Parathyroid adenoma (tissue), 2 donors: ENCODE results near the gene PRKCE.

Experiments used
- H2AFZ ChIP-seq: fragments of 300-600 bp; sonication (generic); one replicate; pipeline ENCODE4 v1.7.0; 2017; ENCODE audit warnings: antibody characterized with exemption, mild to moderate bottlenecking
- H3K27ac ChIP-seq: fragments of 300-600 bp; sonication (generic); one replicate; pipeline ENCODE4 v1.7.0; 2017
- H3K27me3 ChIP-seq: fragments of 300-600 bp; sonication (generic); one replicate; pipeline ENCODE4 v1.7.0; 2017; ENCODE audit warnings: low read length; ENCODE audit not compliant: control insufficient read depth, insufficient read depth
- H3K36me3 ChIP-seq: fragments of 300-600 bp; sonication (generic); one replicate; pipeline ENCODE4 v1.7.0; 2017; ENCODE audit warnings: low read length; ENCODE audit not compliant: control insufficient read depth, insufficient read depth
- H3K4me1 ChIP-seq: fragments of 300-600 bp; sonication (generic); one replicate; pipeline ENCODE4 v1.7.0; 2017; ENCODE audit warnings: control low read depth
- H3K4me2 ChIP-seq: fragments of 300-600 bp; sonication (generic); one replicate; pipeline ENCODE4 v1.7.0; 2017; ENCODE audit warnings: low read length
- H3K4me3 ChIP-seq: fragments of 300-600 bp; sonication (generic); one replicate; pipeline ENCODE4 v1.7.0; 2017; ENCODE audit warnings: low read depth, low read length
- H3K79me2 ChIP-seq: fragments of 300-600 bp; sonication (generic); one replicate; pipeline ENCODE4 v1.7.0; 2017; ENCODE audit warnings: control low read depth
- H3K9ac ChIP-seq: fragments of 300-600 bp; sonication (generic); one replicate; pipeline ENCODE4 v1.7.0; 2017; ENCODE audit warnings: mild to moderate bottlenecking
- H3K9me3 ChIP-seq: fragments of 300-600 bp; sonication (generic); one replicate; pipeline ENCODE4 v1.7.0; 2017; ENCODE audit warnings: low read length; ENCODE audit not compliant: control insufficient read depth
- TF ChIP-seq, protein P1 (sequence below): fragments of 300-600 bp; sonication (generic); IDR thresholded peaks from one replicate; pipeline ENCODE4 v1.7.0; 2017; ENCODE audit warnings: antibody characterized with exemption, mild to moderate bottlenecking
- donor health status: primary hyperparathyroidism.

The PRKCE gene

DNA sequence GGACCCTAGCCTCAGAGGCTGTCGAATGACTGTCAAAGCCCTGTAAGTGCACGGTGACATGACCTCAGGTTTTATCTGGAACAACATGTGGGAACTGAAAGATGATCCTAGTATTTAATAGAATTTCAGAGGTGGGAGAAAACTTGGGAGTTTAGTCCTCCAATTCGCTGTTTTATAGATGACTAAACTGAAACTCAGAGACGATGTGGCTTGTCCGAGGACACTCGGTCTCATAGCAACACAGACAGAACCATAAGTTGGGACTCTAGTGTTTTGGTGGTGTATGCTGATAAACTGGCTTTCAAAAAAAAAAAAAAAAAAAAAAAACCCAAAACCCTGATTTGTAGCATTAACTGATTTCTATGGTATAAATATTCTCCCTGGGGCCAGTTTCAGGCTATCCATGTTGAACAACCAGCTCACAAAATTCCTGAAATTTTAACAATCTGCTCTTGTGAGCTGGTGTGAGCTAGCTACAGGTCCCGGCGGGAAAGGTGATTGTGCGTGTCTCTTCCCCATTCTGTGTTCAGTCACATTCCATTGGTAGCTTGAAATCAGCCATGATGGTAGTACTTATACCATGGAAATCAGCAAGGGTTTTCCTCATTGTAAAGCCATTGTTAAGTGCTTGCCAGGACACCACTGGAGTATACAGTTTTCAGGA lies 450.2 kb downstream of the PRKCE start:
- H3K79me2 ChIP-seq: no peaks in the 10 kb centered on the region
- TF ChIP-seq, protein P1, sequence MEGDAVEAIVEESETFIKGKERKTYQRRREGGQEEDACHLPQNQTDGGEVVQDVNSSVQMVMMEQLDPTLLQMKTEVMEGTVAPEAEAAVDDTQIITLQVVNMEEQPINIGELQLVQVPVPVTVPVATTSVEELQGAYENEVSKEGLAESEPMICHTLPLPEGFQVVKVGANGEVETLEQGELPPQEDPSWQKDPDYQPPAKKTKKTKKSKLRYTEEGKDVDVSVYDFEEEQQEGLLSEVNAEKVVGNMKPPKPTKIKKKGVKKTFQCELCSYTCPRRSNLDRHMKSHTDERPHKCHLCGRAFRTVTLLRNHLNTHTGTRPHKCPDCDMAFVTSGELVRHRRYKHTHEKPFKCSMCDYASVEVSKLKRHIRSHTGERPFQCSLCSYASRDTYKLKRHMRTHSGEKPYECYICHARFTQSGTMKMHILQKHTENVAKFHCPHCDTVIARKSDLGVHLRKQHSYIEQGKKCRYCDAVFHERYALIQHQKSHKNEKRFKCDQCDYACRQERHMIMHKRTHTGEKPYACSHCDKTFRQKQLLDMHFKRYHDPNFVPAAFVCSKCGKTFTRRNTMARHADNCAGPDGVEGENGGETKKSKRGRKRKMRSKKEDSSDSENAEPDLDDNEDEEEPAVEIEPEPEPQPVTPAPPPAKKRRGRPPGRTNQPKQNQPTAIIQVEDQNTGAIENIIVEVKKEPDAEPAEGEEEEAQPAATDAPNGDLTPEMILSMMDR: no peak
- H2AFZ ChIP-seq: no peak overlapping the region
- H3K36me3 ChIP-seq: no peaks in the 10 kb centered on the region
- no peak overlapping the region for H3K4me3 ChIP-seq
- H3K27ac ChIP-seq: no peak overlapping the region
- H3K4me1 ChIP-seq: peaks cover 20% of the 10 kb centered on the region
- no peaks in the 10 kb centered on the region for H3K27me3 ChIP-seq
- H3K9me3 ChIP-seq: no peaks in the 10 kb centered on the region
- H3K9ac ChIP-seq: no peak overlapping the region
- H3K4me2 ChIP-seq: no peak overlapping the region

DNA sequence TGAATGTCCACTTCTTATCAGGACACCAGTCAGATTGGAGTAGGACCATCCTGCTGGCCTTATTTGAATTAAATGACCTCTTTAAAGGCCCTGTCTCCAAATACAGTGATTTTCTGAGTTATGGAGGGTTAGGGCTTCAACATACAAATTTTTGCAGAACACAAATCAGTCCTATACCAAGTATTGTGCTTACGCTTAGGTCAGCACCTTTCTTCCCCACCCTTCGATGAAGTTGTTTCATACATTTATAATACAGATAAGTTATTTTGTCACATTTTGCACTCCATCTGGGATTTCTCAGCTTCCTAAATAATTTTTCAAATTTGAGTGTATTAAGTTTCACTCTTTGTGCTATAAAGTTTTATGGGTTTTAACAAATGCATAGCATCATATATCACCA lies 455.2 kb downstream of the PRKCE start:
- Histone ChIP-seq H3K9ac (no peak overlapping the region), H3K79me2 (peaks cover 5% of the 10 kb centered on the region), H3K4me3 (no peak overlapping the region), H3K36me3 (no peaks in the 10 kb centered on the region), H3K27me3 (no peaks in the 10 kb centered on the region), H3K9me3 (no peaks in the 10 kb centered on the region), H2AFZ (no peak overlapping the region), H3K4me1 (peaks cover 5% of the 10 kb centered on the region), H3K4me2 (no peak overlapping the region), H3K27ac (no peak overlapping the region)
- TF ChIP-seq, protein P1: no peak

DNA sequence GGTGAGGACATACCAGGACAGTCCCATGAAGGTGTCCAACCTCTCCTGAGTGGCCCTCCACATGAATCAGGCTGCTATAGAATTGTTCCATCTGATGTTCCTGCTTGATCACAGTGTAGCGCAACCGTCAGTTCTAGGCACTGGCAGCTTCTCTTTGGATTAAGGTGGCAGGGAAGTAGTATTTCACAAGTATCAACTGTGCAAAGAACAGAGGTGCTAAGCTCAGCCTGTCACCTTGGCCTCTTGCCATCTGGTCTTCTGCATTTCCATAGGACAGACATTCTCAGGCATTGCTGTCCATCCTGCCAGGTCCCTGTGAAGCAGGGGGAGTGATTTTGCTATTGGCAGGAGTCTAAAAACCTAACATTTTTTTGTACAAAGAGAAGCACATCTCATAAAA lies 463.5 kb downstream of the PRKCE start:
- Histone ChIP-seq H3K79me2 (peaks cover 19% of the 10 kb centered on the region), H3K4me2 (no peak overlapping the region), H3K36me3 (no peaks in the 10 kb centered on the region), H3K27ac (no peak overlapping the region), H3K9me3 (no peaks in the 10 kb centered on the region), H3K9ac (no peak overlapping the region), H3K27me3 (no peaks in the 10 kb centered on the region), H2AFZ (no peak overlapping the region), H3K4me1 (peaks cover 2% of the 10 kb centered on the region), H3K4me3 (no peak overlapping the region)
- TF ChIP-seq, protein P1: no peak

DNA sequence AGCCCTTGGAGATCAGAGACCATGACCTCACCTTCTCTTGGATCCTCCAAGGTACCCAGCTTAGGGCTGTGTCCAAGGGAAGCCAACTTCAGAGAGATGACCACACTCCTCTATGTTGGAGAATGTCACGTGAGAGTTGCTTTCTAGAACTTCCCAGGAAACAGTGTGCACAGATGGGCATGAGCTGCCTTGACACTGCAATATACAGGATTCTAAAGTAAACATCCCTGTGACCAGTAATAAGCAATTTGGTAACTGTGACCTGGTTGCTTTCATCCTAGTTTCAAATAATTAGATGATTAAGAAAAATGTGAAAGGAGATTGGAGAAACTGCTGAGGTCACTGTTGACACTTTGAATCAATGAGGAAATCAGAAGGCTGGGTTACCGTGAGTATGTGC lies 464.7 kb downstream of the PRKCE start:
- TF ChIP-seq, protein P1: no peak
- H3K4me1 ChIP-seq: peaks cover 2% of the 10 kb centered on the region

DNA sequence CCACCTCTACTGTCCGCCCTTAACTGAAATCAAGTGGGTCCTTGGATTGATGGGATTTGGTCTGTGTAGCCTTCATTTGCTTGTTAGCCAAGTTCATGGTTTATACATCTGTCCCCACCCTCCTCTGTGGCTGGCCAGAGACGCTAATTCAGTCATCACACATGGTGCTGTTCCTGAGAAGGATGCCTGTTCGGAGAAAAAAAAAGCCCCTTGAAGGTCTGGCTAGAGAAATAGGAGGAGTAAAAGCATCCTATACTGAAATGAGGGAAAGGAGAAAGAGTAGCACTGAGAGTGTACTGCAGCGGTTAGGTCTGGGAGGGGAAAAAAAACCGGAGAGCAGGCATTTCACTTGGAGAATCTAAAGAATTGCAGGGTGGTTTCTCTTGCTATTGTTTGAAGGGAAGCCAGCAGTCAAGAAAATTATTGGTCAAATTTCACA lies 465.1 kb downstream of the PRKCE start:
- no peak overlapping the region for H3K27ac ChIP-seq
- H3K4me3 ChIP-seq: no peak overlapping the region
- H3K36me3 ChIP-seq: no peaks in the 10 kb centered on the region
- no peak overlapping the region for H3K4me2 ChIP-seq
- peaks cover 15% of the 10 kb centered on the region for H3K79me2 ChIP-seq
- H3K27me3 ChIP-seq: no peaks in the 10 kb centered on the region
- no peaks in the 10 kb centered on the region for H3K9me3 ChIP-seq
- TF ChIP-seq, protein P1: no peak
- H3K9ac ChIP-seq: no peak overlapping the region
- H3K4me1 ChIP-seq: peaks cover 2% of the 10 kb centered on the region
- H2AFZ ChIP-seq: no peak overlapping the region

More for the DNA sequence above, 464.7 kb downstream of the PRKCE start:
- H3K36me3 ChIP-seq: no peaks in the 10 kb centered on the region
- H3K9ac ChIP-seq: no peak overlapping the region
- peaks cover 19% of the 10 kb centered on the region for H3K79me2 ChIP-seq
- no peak overlapping the region for H3K4me3 ChIP-seq
- H3K27ac ChIP-seq: no peak overlapping the region
- H3K4me2 ChIP-seq: no peak overlapping the region
- H2AFZ ChIP-seq: no peak overlapping the region
- H3K27me3 ChIP-seq: no peaks in the 10 kb centered on the region
- H3K9me3 ChIP-seq: no peaks in the 10 kb centered on the region
